ENCODE results near the gene TBX4. TPM values are rescaled to one million over a fixed set of nuclear protein-coding genes. Genes with fewer than 3 reads are reported as not detected.
A peak's percentile ranks its signal among the peaks of the same experiment; 100 is the strongest.

The TBX4 gene
- total and polyA plus RNA-seq, 4 donors: not detected

GRCh38 chr17:61412143-61412859 is 39.9 kb upstream of the TBX4 start:
- H3K27me3 ChIP-seq (ENCODE audit: control insufficient read depth in 4 of 4, insufficient read depth in 4 of 4, low read length in 3 of 4): peaks cover 0 to 9% (median 4%) of the 10 kb centered on the region in 4 donors
- H3K4me1 ChIP-seq (ENCODE audit: control insufficient read depth in 4 of 4, insufficient read depth in 4 of 4, low read length in 3 of 4): peaks cover 16 to 51% (median 34%) of the 10 kb centered on the region in 4 donors
- TF ChIP-seq CTCF (IDR thresholded peaks at IDR 0.05; ENCODE audit: low read depth, low read length, missing input control) (peak; percentile 99), NR2F2 (IDR thresholded peaks at IDR 0.05) (peak; percentile 7), GABPA (IDR thresholded peaks at IDR 0.05 in 1 of 2, conservative IDR thresholded peaks at IDR 0.05 in 1 of 2) (no peak), SP1 (IDR thresholded peaks at IDR 0.05) (peak; percentile 25), HNF4G (IDR thresholded peaks at IDR 0.05) (no peak), RXRA (IDR thresholded peaks at IDR 0.05) (no peak), RAD21 (IDR thresholded peaks at IDR 0.05) (peak; percentile 95 to 98)
- TF ChIP-seq, protein P1, sequence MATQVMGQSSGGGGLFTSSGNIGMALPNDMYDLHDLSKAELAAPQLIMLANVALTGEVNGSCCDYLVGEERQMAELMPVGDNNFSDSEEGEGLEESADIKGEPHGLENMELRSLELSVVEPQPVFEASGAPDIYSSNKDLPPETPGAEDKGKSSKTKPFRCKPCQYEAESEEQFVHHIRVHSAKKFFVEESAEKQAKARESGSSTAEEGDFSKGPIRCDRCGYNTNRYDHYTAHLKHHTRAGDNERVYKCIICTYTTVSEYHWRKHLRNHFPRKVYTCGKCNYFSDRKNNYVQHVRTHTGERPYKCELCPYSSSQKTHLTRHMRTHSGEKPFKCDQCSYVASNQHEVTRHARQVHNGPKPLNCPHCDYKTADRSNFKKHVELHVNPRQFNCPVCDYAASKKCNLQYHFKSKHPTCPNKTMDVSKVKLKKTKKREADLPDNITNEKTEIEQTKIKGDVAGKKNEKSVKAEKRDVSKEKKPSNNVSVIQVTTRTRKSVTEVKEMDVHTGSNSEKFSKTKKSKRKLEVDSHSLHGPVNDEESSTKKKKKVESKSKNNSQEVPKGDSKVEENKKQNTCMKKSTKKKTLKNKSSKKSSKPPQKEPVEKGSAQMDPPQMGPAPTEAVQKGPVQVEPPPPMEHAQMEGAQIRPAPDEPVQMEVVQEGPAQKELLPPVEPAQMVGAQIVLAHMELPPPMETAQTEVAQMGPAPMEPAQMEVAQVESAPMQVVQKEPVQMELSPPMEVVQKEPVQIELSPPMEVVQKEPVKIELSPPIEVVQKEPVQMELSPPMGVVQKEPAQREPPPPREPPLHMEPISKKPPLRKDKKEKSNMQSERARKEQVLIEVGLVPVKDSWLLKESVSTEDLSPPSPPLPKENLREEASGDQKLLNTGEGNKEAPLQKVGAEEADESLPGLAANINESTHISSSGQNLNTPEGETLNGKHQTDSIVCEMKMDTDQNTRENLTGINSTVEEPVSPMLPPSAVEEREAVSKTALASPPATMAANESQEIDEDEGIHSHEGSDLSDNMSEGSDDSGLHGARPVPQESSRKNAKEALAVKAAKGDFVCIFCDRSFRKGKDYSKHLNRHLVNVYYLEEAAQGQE (IDR thresholded peaks at IDR 0.05): no peak
- H3K9ac ChIP-seq (ENCODE audit: low read depth in 1 of 2, low read length in 2 of 2): peak overlapping the region in 1 of 2 donors; percentile 38
- peak overlapping the region; percentile 49 to 56 (median 54) for H3K4me3 ChIP-seq (ENCODE audit: low read depth in 1 of 3, low read length in 3 of 3)
- DNase-seq (ENCODE audit: low spot score): peak; percentile 81
- no peaks in the 10 kb centered on the region for H3K9me3 ChIP-seq (ENCODE audit: control insufficient read depth in 4 of 4, low read length in 3 of 4)
- peak overlapping the region; percentile 47 to 78 for H3K27ac ChIP-seq (ENCODE audit: low read depth in 1 of 2, low read length in 2 of 2)
- under 1% methylated on average over 69 of the region's 69 CpGs for WGBS
- no peaks in the 10 kb centered on the region for H3K36me3 ChIP-seq (ENCODE audit: control insufficient read depth in 4 of 4, insufficient read depth in 3 of 4, low read depth in 1 of 4, low read length in 3 of 4)

- Histone ChIP-seq H3K9me3 (ENCODE audit: control insufficient read depth in 4 of 4, low read length in 3 of 4) (no peaks in the 10 kb centered on the region), H3K36me3 (ENCODE audit: control insufficient read depth in 4 of 4, insufficient read depth in 3 of 4, low read depth in 1 of 4, low read length in 3 of 4) (no peaks in the 10 kb centered on the region), H3K27ac (ENCODE audit: low read depth in 1 of 2, low read length in 2 of 2) (peak overlapping the region; percentile 47 to 78), H3K9ac (ENCODE audit: low read depth in 1 of 2, low read length in 2 of 2) (peak overlapping the region in 1 of 2 donors; percentile 38), H3K4me3 (ENCODE audit: low read depth in 1 of 3, low read length in 3 of 3) (peak overlapping the region; percentile 32 to 56 (median 54)), H3K27me3 (ENCODE audit: control insufficient read depth in 4 of 4, insufficient read depth in 4 of 4, low read length in 3 of 4) (peaks cover 0 to 8% (median 3%) of the 10 kb centered on the region in 4 donors), H3K4me1 (ENCODE audit: control insufficient read depth in 4 of 4, insufficient read depth in 4 of 4, low read length in 3 of 4) (peaks cover 16 to 51% (median 34%) of the 10 kb centered on the region in 4 donors)
- TF ChIP-seq TAF1 (conservative IDR thresholded peaks at IDR 0.05) (no peak), NR2F2 (IDR thresholded peaks at IDR 0.05) (peak; percentile 21)
- WGBS: 20% methylated on average over 38 of the region's 38 CpGs
- DNase-seq (ENCODE audit: low spot score): no peak
Observed at GRCh38 chr17:61412860-61413660, 39.2 kb upstream of the TBX4 start.

Measured in liver (tissue), 9 donors.